Ovary (tissue), 9 donors: ENCODE results near the gene SLC26A11. TPM values are rescaled to one million over a fixed set of nuclear protein-coding genes. Genes with fewer than 3 reads are reported as not detected.

Experiments
- polyA plus RNA-seq, 2 donors: library from polyadenylated mRNA; stranded (reverse); fragments of 200-250 nt in 1 of 2; fragments of 350-450 nt in 1 of 2; fragmentation: Illumina TruSeq in 1 of 2; extraction: RNeasy Lipid Tissue Mini Kit (QIAGEN cat#74804) in 1 of 2; gene quantifications; one replicate each; pipeline ENCODE4 v1.2.3, GENCODE V29; 2013 to 2014
- total RNA-seq, 7 donors: library from RNA; depleted of rRNA in 2 of 7; stranded (reverse); fragments of >200 nt in 2 of 7; fragmentation: NEBNext Ultra II Directional in 3 of 7; extraction: Animal tissue kit (Norgen Biotek cat#: 25700) in 3 of 7; gene quantifications; one replicate each; pipeline versions ENCODE4 v1.1.0 to v1.2.4, GENCODE V29; 2016 to 2023
- donor health status: DM: no; HTN: no; CAD: no; lungs with moderate emphysema.
- donor health status: DM: no; HTN: no; CAD: no.
- donor health status: Bipolar disorder and iron deficiency.
- donor health status: DM: yes; HTN: yes; CAD: no.
- donor health status: DM: no; HTN: no; CAD: no.
- donor health status: DM: yes; HTN: yes; CAD: no.

Gene SLC26A11
- total and polyA plus RNA-seq, 9 donors: 8.4 to 30.3 (median 22.8) TPM

Other genes with a start within 250 kb of the SLC26A11 start
- gene TBC1D16, start 184.6 kb upstream of the SLC26A11 start, total RNA-seq: 10 to 100 TPM in 6 of 7 donors, 1 to 10 TPM in 1; 9.3 to 40.5 (median 29.3) TPM
- gene TBC1D16, start 184.6 kb upstream of the SLC26A11 start, polyA plus RNA-seq: 10 to 100 TPM in 1 of 2 donors, 1 to 10 TPM in 1; 9.9 to 11.9 TPM
- 10 to 100 TPM in 1 of 7 donors, 1 to 10 TPM in 6; 3.7 to 27.8 (median 6.0) TPM for gene CCDC40, start 183.8 kb upstream of the SLC26A11 start, total RNA-seq
- 1 to 10 TPM; 1.5 to 6.3 TPM for gene CCDC40, start 183.8 kb upstream of the SLC26A11 start, polyA plus RNA-seq
- gene GAA, start 118.8 kb upstream of the SLC26A11 start, total RNA-seq: 10 to 100 TPM; 17.2 to 77.3 (median 25.6) TPM
- gene GAA, start 118.8 kb upstream of the SLC26A11 start, polyA plus RNA-seq: 10 to 100 TPM in 1 of 2 donors, 1 to 10 TPM in 1; 2.4 to 25.7 TPM
- 100 to 1,000 TPM in 2 of 7 donors, 10 to 100 TPM in 5; 81.6 to 114 (median 93.6) TPM for gene EIF4A3, start 73.3 kb upstream of the SLC26A11 start, total RNA-seq
- 10 to 100 TPM; 71.2 to 87.8 TPM for gene EIF4A3, start 73.3 kb upstream of the SLC26A11 start, polyA plus RNA-seq
- 1 to 10 TPM in 1 of 7 donors, under 1 TPM in 4, not detected in 2; 0.10 to 2.3 (median 0.18) TPM for gene CARD14, start 50.4 kb upstream of the SLC26A11 start, total RNA-seq
- gene CARD14, start 50.4 kb upstream of the SLC26A11 start, polyA plus RNA-seq: under 1 TPM in 1 of 2 donors, not detected in 1; 0.16 TPM
- gene SGSH, start 94 bp upstream of the SLC26A11 start, total RNA-seq: 10 to 100 TPM; 10.8 to 39.9 (median 30.6) TPM
- 10 to 100 TPM; 13.0 to 23.3 TPM for gene SGSH, start 94 bp upstream of the SLC26A11 start, polyA plus RNA-seq
- 10 to 100 TPM; 37.3 to 89.1 (median 50.8) TPM for gene RNF213, start 40.4 kb downstream of the SLC26A11 start, total RNA-seq
- gene RNF213, start 40.4 kb downstream of the SLC26A11 start, polyA plus RNA-seq: 10 to 100 TPM; 21.5 to 78.1 TPM
- 10 to 100 TPM; 16.3 to 24.1 (median 21.3) TPM for gene ENDOV, start 194.7 kb downstream of the SLC26A11 start, total RNA-seq
- gene ENDOV, start 194.7 kb downstream of the SLC26A11 start, polyA plus RNA-seq: 10 to 100 TPM in 1 of 2 donors, 1 to 10 TPM in 1; 8.9 to 18.0 TPM